Measurements from ENCODE around the gene HLA-DPA1. TPM values are rescaled to one million over a fixed set of nuclear protein-coding genes. Genes with fewer than 3 reads are reported as not detected.

Gene HLA-DPA1
- total and polyA plus RNA-seq, 10 of the 15 experiments (the other 5 are each of a cell fraction or from before 2014, with no cell fraction given), result 508 to 1,640 (median 829) TPM

DNA sequence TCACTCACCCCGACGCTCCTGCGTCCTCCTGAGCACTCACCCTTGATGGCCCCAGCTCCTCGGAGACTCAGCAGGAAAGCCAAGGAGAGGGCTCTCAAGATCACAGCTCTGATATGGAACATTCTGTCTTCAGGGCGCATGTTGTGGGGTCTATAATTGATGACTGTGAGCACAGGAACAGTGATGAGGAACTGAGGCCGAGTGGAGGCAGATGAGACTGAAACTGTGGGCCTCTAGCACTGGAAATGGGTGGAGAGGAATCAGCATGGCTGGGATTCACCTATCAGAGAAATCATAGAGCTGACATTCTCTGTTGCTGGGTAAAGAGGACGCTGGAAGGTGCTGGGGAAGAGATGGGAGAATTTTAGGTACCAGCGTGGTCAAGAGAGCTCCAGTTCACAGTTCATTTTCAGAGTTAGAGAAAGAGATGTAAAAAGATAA, at the start of gene HLA-DPA1 (continued):
- TF ChIP-seq, protein P1, sequence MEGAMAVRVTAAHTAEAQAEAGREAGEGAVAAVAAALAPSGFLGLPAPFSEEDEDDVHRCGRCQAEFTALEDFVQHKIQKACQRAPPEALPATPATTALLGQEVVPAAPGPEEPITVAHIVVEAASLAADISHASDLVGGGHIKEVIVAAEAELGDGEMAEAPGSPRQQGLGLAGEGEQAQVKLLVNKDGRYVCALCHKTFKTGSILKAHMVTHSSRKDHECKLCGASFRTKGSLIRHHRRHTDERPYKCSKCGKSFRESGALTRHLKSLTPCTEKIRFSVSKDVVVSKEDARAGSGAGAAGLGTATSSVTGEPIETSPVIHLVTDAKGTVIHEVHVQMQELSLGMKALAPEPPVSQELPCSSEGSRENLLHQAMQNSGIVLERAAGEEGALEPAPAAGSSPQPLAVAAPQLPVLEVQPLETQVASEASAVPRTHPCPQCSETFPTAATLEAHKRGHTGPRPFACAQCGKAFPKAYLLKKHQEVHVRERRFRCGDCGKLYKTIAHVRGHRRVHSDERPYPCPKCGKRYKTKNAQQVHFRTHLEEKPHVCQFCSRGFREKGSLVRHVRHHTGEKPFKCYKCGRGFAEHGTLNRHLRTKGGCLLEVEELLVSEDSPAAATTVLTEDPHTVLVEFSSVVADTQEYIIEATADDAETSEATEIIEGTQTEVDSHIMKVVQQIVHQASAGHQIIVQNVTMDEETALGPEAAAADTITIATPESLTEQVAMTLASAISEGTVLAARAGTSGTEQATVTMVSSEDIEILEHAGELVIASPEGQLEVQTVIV (IDR thresholded peaks at IDR 0.05; ENCODE audit: borderline replicate concordance, partially characterized antibody), result no peak
- TF ChIP-seq, protein P2, sequence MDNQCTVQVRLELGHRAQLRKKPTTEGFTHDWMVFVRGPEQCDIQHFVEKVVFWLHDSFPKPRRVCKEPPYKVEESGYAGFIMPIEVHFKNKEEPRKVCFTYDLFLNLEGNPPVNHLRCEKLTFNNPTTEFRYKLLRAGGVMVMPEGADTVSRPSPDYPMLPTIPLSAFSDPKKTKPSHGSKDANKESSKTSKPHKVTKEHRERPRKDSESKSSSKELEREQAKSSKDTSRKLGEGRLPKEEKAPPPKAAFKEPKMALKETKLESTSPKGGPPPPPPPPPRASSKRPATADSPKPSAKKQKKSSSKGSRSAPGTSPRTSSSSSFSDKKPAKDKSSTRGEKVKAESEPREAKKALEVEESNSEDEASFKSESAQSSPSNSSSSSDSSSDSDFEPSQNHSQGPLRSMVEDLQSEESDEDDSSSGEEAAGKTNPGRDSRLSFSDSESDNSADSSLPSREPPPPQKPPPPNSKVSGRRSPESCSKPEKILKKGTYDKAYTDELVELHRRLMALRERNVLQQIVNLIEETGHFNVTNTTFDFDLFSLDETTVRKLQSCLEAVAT (IDR thresholded peaks at IDR 0.05), result peak; percentile 99
- TF ChIP-seq, protein P3, sequence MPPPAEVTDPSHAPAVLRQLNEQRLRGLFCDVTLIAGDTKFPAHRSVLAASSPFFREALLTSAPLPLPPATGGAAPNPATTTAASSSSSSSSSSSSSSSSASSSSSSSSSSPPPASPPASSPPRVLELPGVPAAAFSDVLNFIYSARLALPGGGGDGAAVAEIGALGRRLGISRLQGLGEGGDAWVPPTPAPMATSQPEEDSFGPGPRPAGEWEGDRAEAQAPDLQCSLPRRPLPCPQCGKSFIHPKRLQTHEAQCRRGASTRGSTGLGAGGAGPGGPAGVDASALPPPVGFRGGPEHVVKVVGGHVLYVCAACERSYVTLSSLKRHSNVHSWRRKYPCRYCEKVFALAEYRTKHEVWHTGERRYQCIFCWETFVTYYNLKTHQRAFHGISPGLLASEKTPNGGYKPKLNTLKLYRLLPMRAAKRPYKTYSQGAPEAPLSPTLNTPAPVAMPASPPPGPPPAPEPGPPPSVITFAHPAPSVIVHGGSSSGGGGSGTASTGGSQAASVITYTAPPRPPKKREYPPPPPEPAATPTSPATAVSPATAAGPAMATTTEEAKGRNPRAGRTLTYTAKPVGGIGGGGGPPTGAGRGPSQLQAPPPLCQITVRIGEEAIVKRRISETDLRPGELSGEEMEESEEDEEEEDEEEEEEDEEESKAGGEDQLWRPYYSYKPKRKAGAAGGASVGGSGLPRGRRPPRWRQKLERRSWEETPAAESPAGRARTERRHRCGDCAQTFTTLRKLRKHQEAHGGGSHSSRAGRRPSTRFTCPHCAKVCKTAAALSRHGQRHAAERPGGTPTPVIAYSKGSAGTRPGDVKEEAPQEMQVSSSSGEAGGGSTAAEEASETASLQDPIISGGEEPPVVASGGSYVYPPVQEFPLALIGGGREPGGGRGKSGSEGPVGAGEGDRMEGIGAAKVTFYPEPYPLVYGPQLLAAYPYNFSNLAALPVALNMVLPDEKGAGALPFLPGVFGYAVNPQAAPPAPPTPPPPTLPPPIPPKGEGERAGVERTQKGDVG (CRISPR knock-in tag; IDR thresholded peaks at IDR 0.05), result no peak
- TF ChIP-seq IKZF1 (conservative IDR thresholded peaks at IDR 0.05), result peak; percentile 79
- no peak for TF ChIP-seq MYC (IDR thresholded peaks at IDR 0.05; ENCODE audit: insufficient read depth, insufficient read length, insufficient replicate concordance, low read length, severe bottlenecking)
- no peak; the same call in 1 of the 2 replicates for TF ChIP-seq NFIC (IDR thresholded peaks at IDR 0.05; ENCODE audit: low read depth, low read length)
- peak; percentile 100 for TF ChIP-seq RFX5 (IDR thresholded peaks at IDR 0.05; ENCODE audit: low read depth, low read length)
- peak; percentile 100 for TF ChIP-seq POLR2AphosphoS5 (IDR thresholded peaks at IDR 0.05; ENCODE audit: low read length)
- 0 out of 2 replicates have a peak, but pooled peaks have one; percentile 11 for TF ChIP-seq FOXM1 (IDR thresholded peaks at IDR 0.05; ENCODE audit: low read depth, low read length)
- peak; percentile 81; the same call in 1 of the 2 replicates for TF ChIP-seq CHD2 (IDR thresholded peaks at IDR 0.05; ENCODE audit: borderline replicate concordance, low read depth, low read length)
- no peak for TF ChIP-seq NRF1 (conservative IDR thresholded peaks at IDR 0.05; ENCODE audit: low read depth, low read length)
- TF ChIP-seq LARP7 (IDR thresholded peaks at IDR 0.05), result peak; percentile 79
- TF ChIP-seq HDAC2 (IDR thresholded peaks at IDR 0.05), result no peak
- TF ChIP-seq BACH1 (IDR thresholded peaks at IDR 0.05; ENCODE audit: borderline replicate concordance), result peak; percentile 86
- TF ChIP-seq, protein P4, sequence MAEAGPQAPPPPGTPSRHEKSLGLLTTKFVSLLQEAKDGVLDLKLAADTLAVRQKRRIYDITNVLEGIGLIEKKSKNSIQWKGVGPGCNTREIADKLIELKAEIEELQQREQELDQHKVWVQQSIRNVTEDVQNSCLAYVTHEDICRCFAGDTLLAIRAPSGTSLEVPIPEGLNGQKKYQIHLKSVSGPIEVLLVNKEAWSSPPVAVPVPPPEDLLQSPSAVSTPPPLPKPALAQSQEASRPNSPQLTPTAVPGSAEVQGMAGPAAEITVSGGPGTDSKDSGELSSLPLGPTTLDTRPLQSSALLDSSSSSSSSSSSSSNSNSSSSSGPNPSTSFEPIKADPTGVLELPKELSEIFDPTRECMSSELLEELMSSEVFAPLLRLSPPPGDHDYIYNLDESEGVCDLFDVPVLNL (IDR thresholded peaks at IDR 0.05; ENCODE audit: low read depth, low read length), result no peak
- TF ChIP-seq SREBF2 (IDR thresholded peaks at IDR 0.05; ENCODE audit: low read length), result no peak
- TF ChIP-seq, protein P5, sequence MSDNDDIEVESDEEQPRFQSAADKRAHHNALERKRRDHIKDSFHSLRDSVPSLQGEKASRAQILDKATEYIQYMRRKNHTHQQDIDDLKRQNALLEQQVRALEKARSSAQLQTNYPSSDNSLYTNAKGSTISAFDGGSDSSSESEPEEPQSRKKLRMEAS (IDR thresholded peaks at IDR 0.05; ENCODE audit: low read depth, low read length), result no peak
- TF ChIP-seq JUND (IDR thresholded peaks at IDR 0.05; ENCODE audit: low read depth, low read length), result no peak
- TF ChIP-seq SMC3 (IDR thresholded peaks at IDR 0.05; ENCODE audit: borderline replicate concordance, low read length), result no peak
- no peak for TF ChIP-seq MTA2 (IDR thresholded peaks at IDR 0.05; ENCODE audit: low read depth)
- TF ChIP-seq, protein P6, sequence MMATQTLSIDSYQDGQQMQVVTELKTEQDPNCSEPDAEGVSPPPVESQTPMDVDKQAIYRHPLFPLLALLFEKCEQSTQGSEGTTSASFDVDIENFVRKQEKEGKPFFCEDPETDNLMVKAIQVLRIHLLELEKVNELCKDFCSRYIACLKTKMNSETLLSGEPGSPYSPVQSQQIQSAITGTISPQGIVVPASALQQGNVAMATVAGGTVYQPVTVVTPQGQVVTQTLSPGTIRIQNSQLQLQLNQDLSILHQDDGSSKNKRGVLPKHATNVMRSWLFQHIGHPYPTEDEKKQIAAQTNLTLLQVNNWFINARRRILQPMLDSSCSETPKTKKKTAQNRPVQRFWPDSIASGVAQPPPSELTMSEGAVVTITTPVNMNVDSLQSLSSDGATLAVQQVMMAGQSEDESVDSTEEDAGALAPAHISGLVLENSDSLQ (IDR thresholded peaks at IDR 0.05), result peak; percentile 53; the same call in 1 of the 2 replicates
- TF ChIP-seq CREM (IDR thresholded peaks at IDR 0.05; ENCODE audit: low read depth), result peak; percentile 96

Data from GM12878 (cell line).